ENCODE measurements around the gene TTC28.

- TF ChIP-seq CTCF (IDR thresholded peaks at IDR 0.05) (no peak), POLR2A (IDR thresholded peaks at IDR 0.05) (no peak)
Observed at GRCh38 chr22:28147401-28147800, 532.2 kb downstream of the TTC28 start.

Data from heart left ventricle (tissue), 13 donors.